RPMI7951 (cell line): ENCODE results near the gene PHF23. TPM values are rescaled to one million over a fixed set of nuclear protein-coding genes. Genes with fewer than 3 reads are reported as not detected.

ENCODE experiments used
- DNase-seq: peaks from one replicate; pipeline ENCODE4 v3.0.0-alpha.2; 2012; ENCODE audit warnings: low read depth
- total RNA-seq: library from RNA; depleted of rRNA; stranded (reverse); fragments of >200 nt; shearing (Covaris generic); gene quantifications from 2 replicates; pipeline ENCODE4 v1.2.3, GENCODE V29; 2014

The PHF23 gene
- total RNA-seq, 1 experiment from 2014 or later: 40.3 TPM

GRCh38 chr17:7237761-7238419 lies 1.4 kb downstream of the PHF23 start:
- DNase-seq: peak; percentile 66

GRCh38 chr17:7237266-7237760 lies 1.9 kb downstream of the PHF23 start:
- no peak for DNase-seq

- no peak for DNase-seq
Measured at GRCh38 chr17:7236808-7237207, 2.4 kb downstream of the PHF23 start.

- DNase-seq: no peak
Measured at GRCh38 chr17:7235693-7236665, 3.3 kb downstream of the PHF23 start.

DNA sequence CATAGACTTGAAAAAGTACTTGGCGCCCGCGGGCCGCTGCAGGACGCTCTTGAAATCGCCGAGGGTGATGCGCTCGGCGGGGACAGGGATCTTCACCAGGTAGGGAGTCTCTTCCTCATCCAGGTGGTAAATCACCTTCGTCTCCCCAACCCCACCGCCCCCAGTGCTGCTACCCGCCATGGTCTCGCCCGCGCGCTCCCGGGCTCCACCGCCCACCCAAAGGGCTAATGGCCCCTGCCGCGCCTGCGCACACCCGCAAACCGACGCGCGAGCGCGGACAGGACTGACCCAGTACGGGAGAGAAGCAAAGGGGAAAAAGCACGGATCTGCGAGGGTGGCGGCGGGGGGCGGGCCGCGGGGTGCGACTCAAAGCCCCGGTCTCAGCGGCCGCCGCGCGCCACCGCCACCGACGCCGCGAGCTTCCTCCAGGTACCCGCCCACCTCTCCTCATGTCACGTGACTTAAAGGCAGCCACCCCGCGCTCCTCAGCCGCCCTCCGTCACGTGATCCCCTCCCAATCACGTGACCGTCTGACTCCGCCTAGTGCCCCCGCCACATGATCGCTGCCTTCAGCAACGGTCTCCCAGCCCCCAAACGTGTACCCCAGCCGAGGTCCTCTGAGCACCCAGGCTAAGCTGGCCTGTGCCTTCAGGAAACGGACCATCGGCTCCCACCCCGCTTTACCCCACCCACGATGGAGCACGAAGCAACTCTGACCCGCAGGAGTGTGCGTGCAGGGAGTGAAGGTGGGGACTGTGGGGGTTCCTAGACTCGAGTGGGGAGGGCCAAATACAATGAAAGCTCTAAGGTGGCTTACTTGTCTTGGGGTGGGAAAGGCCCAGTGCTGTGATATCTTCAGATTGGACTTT lies 4.9 kb downstream of the PHF23 start, which contains the start of gene DVL2:
Gene DVL2 (minus strand): TSS at position 435 of the 869 bp plus-strand sequence. CDS start 255 bp downstream, at position 180.
- peak; percentile 90 for DNase-seq

DNA sequence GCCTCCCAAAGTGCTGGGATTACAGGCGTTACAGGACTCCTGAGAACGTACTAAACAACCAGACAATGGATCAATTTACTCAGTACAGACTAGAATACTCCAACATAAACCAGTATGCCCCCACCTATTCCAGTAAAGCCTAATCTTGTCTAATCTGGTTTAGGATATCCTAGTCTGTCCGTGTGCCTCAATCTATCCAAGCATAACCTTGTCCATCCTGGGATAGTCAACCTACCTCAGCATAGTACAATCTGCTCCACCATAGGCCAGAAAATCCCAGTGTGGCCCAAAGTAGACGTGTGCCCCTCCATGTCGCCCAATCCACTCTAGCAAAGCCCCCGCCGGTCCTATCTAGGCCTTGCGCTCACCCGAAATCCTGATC lies 5.6 kb downstream of the PHF23 start:
- no peak for DNase-seq

GRCh38 chr17:7232114-7232513 lies 7.1 kb downstream of the PHF23 start:
- DNase-seq: no peak

DNA sequence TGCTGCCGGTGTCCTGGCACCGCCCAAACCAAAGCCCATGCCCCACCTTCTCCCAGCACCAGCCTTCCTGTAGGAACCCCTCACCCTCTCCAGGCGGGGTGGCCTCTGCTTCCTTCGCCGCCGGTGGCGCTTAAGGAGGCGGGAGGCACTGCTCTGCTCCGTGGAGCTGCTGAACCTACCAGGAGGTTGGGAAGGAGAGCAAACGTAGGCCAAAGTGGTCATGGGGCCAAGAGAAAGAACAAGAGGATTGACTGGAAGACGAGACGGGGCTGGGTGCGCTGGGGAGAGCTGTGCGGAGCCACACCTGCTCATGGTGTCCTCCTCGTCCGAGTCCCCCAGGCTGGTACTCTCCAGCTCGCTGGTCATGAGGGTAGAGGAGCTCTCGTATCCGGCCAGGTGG lies 9.8 kb downstream of the PHF23 start:
- DNase-seq: no peak

DNA sequence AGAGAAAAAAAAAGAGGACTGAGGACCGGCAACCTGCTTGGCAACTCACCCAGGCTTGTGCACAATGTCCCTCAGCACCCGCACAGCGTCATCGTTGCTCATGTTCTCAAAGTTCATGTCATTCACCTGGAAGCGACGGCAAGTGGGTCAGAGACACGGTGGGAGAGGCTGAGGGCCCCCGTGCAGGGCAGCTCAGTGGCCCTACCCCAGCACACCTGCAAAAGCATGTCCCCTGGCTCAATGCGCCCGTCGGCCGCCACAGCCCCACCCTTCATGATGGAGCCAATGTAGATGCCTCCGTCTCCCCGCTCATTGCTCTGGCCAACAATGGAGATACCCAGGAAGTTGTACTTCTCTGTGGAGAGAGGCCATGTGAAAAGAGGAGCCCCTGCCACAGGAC lies 10.3 kb downstream of the PHF23 start:
- DNase-seq: no peak

DNA sequence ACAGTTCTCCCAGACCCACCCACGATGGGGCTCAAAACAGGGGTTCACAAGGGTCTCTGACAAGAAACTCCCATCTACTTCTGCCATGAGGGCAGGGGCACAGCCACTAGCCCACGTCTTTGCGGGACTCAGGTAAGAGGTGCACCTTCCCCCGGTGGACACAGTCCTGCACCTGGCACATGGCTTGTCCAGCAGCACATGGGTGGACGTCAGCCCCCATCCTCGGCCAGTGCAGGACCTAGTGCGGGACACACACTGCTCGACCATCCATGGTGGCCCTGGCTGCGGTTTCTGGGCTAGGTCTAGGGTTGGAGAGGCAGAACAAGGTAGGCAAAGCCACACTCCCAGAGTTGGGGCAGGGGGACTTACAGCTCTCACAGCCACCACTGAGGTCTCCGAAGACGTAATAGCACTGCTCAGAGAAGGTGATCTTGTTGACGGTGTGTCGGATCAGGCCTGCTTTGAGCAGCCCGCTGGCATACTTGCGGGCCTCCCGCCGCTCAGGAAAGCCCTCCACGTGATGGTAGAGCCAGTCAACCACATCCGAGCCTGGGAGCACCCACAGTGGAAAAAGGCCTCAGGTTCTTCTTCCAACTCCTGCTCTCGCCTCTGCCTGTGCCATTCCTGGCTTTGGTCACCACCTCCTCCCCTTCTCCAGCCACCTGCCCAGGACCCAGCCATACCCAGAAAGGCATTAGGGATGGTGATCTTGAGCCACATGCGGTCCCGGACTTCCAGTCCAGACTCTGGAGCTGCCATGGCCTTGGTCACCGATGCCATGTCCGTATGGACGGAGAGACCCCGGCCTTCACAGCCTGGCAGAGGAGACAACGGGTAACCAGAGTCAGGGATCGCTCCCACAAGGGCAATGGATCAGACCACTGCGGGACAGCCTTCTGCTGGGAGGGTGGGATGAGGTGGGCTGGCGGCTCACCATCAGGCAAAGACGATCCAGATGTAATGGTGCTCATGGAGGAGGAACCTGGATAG lies 12.2 kb downstream of the PHF23 start:
- no peak for DNase-seq

GRCh38 chr17:7225711-7226331 lies 13.4 kb downstream of the PHF23 start:
- no peak for DNase-seq

- no peak for DNase-seq
Measured at GRCh38 chr17:7224661-7225111, 14.6 kb downstream of the PHF23 start.

DNA sequence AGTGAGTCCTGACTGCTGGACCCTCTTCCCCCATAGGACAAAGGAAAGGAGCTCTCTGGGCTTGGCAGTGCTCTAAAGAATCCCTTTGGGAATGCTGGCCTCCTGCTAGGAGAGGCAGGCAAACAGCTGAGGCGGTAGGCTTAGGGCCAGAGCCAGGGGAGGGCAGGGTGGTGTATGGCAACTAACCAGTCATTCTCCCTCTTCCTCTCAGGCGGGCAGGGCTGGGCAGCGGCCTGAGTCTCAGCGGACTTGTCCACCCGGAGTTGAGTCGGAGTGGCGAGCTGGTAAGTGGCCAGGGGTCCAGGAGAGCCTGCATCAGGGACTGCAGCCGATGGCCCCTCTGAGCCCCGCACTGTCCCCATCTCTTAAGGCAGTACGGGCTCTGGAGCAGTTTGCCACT lies 15.1 kb downstream of the PHF23 start:
- no peak for DNase-seq

DNA sequence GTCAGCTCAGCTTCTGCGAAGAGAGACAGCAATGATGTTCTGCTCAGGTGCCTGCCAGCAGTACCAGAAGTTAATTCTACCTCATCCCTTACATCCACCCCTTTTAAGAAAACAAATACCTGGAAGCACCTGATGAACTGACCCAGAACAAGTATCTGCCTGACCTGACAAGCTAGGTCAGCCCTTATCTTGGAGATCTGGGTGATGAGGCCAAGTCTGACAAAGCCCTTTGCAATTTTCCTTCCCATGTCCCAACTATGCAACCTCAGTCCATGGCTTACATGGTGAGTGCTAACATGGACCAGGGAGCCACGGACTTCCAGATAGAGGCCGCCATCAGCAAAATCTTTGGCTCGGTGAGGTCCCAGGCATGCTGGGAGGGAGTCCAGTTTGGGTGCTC lies 15.9 kb downstream of the PHF23 start:
- DNase-seq: no peak

DNA sequence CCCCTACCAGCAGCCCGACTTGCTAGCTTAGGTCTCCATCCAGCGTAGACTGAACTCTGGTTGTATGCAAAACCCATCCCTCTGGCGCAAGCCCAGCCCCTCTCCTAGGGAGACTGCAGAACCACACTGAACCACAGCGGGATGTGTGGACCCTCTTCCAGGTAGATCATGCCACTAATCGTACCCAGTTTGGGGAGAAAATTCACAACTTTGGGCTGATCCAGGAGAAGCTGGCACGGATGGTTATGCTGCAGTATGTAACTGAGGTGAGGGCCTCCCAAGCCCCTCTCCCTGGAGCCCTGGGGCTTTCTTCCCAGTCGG lies 16.3 kb downstream of the PHF23 start:
- DNase-seq: no peak

DNA sequence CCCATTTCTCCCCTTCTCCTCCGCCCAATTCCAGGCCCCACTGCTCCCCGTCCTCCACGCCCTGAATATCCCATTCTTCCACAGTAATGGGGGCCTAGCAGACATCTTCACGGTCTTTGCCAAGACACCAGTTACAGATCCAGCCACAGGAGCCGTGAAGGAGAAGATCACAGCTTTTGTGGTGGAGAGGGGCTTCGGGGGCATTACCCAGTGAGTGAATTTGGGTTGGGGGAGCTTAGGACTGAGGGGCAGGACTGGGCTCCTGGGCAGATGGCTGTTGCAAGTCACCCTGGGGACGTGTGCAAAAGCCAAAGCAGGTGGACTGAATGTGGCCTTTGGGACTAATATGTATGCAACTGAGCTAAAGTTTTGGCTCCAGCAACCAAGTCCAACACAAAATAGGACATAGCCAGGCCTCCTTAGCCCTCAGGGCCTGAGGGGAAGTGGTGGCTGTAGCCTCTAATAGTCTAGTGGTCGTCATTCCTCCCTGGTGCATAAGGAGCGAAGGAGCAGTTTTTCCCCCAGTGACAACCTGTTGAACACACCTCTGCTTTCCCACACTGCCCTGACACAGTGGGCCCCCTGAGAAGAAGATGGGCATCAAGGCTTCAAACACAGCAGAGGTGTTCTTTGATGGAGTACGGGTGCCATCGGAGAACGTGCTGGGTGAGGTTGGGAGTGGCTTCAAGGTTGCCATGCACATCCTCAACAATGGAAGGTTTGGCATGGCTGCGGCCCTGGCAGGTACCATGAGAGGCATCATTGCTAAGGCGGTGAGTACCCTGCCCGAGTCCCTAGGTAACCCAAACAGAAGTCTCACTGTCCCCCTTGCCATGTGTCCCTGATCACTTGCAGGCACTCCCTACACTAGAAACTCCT lies 16.9 kb downstream of the PHF23 start:
- no peak for DNase-seq

- no peak for DNase-seq
Measured at GRCh38 chr17:7221278-7222092, 17.8 kb downstream of the PHF23 start.

DNA sequence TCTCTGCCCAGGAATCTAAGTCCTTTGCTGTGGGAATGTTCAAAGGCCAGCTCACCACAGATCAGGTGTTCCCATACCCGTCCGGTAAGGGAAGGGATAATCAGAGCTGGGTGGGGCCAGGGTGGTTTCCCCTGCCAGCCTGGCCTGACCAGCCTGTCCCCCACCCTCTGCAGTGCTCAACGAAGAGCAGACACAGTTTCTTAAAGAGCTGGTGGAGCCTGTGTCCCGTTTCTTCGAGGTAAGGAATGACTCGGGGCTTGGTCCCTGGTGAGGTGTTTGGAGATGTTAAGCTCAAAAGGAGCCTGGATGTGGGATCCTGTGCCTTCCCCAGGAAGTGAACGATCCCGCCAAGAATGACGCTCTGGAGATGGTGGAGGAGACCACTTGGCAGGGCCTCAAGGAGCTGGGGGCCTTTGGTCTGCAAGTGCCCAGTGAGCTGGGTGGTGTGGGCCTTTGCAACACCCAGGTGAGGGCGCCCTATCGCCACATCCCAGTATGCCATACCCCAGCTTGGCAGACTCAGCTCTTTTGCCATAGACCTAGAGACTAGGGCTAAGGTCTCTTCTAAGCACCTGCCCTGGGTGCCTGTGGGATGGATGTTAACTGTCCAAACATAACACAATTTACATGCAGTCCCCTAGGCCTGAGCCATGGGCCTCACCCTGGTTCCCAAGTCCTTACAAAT lies 18.5 kb downstream of the PHF23 start:
- peak; percentile 47 for DNase-seq
